Measurements from ENCODE around the gene RSPH3. TPM values are rescaled to one million over a fixed set of nuclear protein-coding genes. Genes with fewer than 3 reads are reported as not detected.

Gene RSPH3
- total RNA-seq, 1 donor: 3.5 TPM

GRCh38 chr6:158938220-158938619 is 61.8 kb downstream of the RSPH3 start:
- DNase-seq (ENCODE audit: low read depth in 2 of 3, low spot score in 2 of 3): no peak

- no peak for DNase-seq (ENCODE audit: low read depth in 2 of 3, low spot score in 2 of 3)
Observed at GRCh38 chr6:158934157-158934556, 65.8 kb downstream of the RSPH3 start.

GRCh38 chr6:158933079-158933595 is 66.9 kb downstream of the RSPH3 start:
- no peak for DNase-seq (ENCODE audit: low read depth in 2 of 3, low spot score in 2 of 3)

- no peak for DNase-seq (ENCODE audit: low read depth in 2 of 3, low spot score in 2 of 3)
Observed at GRCh38 chr6:158928068-158928467, 71.9 kb downstream of the RSPH3 start.

GRCh38 chr6:158926414-158926813 is 73.6 kb downstream of the RSPH3 start:
- DNase-seq (ENCODE audit: low read depth in 2 of 3, low spot score in 2 of 3): no peak

GRCh38 chr6:158924499-158925455 is 75.2 kb downstream of the RSPH3 start:
- DNase-seq (ENCODE audit: low read depth in 2 of 3, low spot score in 2 of 3): no peak

GRCh38 chr6:158923805-158924498 is 76.0 kb downstream of the RSPH3 start:
- no peak for DNase-seq (ENCODE audit: low read depth in 2 of 3, low spot score in 2 of 3)

Small RNA genes lying within 50 kb of the gene (small RNA-seq; reads per million reads assigned to genes)
- gene RNU6-293P: not detected

Other genes starting within 250 kb of the RSPH3 start
- 80.8 TPM for gene EZR, start 180.8 kb downstream of the RSPH3 start, total RNA-seq
- 67.3 TPM for gene TAGAP, start 44.8 kb upstream of the RSPH3 start, total RNA-seq
- gene FNDC1, start 169.2 kb upstream of the RSPH3 start, total RNA-seq: under 0.01 TPM